Hepatic stellate cell (primary cell): ENCODE results near the gene ALG8.

Experiments
- DNase-seq: peaks from one replicate; pipeline ENCODE4 v3.0.0; 2011; ENCODE audit warnings: low spot score

Gene ALG8

GRCh38 chr11:78160557-78160956 is 21.1 kb upstream of the ALG8 start:
- no peak for DNase-seq

GRCh38 chr11:78158987-78159652 is 19.7 kb upstream of the ALG8 start:
- peak; percentile 21 for DNase-seq

DNA sequence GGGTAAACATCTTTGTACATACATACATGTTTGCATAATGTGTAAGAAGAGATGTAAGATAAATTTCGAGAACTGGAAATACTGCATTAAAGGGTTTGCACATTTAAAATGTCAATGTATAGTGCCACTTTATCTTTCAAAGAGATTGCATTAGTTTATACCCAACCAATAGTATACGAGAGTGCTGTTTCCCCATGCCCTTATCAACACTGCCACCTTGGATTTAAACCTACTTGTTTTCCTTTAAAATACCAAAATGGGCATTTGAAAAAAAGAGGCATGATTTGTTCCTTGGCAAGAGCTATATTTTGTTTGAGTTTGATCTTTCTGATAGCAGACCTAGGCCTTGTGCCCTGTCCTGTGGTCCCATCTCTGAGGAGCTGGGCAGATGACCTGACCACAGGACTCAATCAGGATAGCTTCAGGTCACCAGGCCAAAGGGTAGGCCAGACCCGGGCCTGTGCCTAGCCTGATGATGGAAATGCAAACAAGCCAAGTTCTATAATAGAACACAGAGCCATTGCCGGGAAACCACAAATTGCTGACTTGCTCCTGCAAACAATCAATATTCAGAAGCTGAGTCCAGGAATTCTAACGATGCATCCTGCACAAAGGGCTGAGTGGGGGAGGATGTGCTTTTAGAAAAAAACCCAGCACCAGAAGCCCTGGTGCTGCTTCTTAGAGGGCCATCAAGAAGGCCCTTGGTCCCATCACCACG is 16.9 kb upstream of the ALG8 start:
- no peak for DNase-seq

GRCh38 chr11:78151804-78152203 is 12.4 kb upstream of the ALG8 start:
- DNase-seq: no peak

DNA sequence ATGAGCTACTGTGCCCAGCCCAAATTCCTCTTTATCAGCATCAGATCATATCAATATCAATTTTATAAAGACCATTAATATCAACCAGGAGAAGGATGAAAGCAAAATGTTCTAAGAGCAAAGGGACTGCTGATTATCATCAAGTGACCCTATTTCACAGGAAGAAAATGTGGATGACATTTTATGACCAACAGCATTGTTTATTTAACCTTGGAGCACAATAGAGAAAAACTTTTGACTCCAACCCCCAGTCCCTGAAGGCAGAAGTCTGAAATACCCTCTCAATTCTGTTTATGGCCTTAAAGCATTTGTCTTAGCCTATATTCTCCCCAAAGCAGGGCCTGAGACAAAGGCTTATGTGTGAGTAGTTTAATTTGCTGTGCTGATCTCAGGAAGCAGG is 11.3 kb upstream of the ALG8 start:
- no peak for DNase-seq

- no peak for DNase-seq
Observed at GRCh38 chr11:78150346-78150745, 10.9 kb upstream of the ALG8 start.

- peak; percentile 71 for DNase-seq
Observed at GRCh38 chr11:78149646-78150045, 10.2 kb upstream of the ALG8 start.

DNA sequence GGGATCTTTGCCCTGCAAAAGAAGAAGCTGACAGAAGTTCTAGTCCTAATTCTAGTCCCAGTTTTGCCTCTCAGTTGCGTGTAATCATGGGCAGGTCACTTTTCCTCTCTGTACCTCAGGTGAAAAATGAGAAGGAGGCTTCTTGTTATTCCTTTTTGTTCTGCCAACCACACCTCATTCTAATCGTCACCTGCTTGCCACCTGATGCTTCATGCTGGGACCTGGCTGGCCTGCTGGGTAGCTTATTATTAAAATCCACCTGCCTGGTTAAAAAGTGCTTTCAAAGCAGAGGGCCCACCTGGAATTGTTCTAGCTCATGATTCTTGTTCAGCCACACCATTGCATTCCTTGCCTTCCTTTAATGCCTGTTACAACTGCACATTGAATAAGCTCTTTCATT is 8.4 kb upstream of the ALG8 start:
- DNase-seq: no peak

GRCh38 chr11:78145511-78146025 is 6.1 kb upstream of the ALG8 start:
- no peak for DNase-seq

- no peak for DNase-seq
Observed at GRCh38 chr11:78140392-78141077, 1.1 kb upstream of the ALG8 start.

DNA sequence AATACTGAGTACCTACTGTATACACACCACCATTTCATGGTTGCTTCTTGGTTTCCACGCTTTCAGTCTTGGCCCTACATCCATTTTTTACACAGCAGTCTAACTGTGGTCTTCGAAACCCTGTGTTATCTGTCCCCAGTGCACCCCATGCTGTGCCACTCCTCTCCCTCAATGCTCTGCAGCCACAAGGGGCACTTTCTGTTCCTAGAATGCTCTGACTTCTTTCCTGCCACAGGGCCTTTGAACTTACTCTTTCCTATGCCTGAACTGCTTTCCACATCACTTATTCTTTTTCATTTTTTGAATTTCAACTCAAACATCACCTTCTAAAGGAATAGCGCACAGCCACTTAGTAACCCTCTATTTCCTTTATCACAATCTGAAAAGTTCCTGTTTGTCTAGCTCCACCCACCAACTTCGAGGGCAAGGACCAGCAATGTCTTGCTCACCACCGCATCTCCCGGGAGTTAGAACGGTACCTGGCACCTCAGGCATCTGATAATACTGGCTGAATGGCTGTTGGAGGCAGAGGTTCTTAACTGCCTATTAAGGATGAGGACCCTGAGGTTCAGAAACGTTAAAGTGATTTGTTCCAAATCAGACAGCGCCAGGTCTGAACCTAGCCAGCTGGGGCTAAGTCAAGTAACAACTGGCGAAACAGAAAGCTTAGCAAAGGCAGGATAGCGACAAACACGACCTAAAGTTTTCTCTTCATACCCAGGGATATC is 568 bp downstream of the ALG8 start:
- DNase-seq: no peak

- DNase-seq: no peak
Observed at GRCh38 chr11:78138291-78138690, 1.1 kb downstream of the ALG8 start.

GRCh38 chr11:78132475-78132874 is 7.0 kb downstream of the ALG8 start:
- DNase-seq: no peak

- DNase-seq: peak; percentile 71
Observed at GRCh38 chr11:78131956-78132355, 7.5 kb downstream of the ALG8 start.

DNA sequence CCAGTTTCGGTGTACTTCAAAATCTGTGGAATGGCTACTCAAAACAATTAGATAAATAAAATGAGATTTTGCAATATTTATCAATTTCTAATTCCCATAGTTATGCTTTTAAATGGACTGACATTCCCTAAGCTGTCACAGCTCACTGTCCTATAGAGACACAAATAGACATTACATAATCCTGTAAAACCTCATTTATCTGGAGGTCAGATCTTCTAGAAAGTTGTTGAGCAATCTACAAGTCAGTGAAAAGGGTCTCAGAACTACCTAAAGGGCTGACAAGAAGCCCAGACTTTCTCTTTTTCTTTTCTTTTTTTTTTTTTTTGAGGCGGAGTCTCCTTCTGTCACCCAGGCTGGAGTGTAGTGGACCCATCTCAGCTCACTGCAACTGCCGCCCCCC is 12.0 kb downstream of the ALG8 start:
- DNase-seq: no peak

- DNase-seq: no peak
Observed at GRCh38 chr11:78112582-78113275, 26.7 kb downstream of the ALG8 start.

DNA sequence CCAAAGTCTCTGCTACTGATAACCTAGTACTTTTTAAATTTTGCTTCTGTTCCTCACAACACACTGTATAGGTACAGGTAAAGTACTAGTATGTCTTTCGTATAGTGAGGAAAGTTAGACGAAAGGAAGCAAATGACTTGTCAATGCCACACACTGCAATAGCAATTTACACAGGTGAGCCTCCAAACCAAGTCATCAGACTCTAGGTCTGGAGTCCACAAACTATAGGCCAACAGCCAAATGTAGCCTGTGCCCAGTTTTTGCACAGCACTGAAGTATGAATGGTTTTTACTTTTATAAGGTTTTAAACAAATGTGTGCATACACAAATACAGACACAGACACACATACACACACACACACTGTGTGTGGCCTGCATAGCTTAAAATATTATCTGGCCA is 28.1 kb downstream of the ALG8 start:
- DNase-seq: no peak

GRCh38 chr11:78110830-78111229 is 28.6 kb downstream of the ALG8 start:
- DNase-seq: no peak

DNA sequence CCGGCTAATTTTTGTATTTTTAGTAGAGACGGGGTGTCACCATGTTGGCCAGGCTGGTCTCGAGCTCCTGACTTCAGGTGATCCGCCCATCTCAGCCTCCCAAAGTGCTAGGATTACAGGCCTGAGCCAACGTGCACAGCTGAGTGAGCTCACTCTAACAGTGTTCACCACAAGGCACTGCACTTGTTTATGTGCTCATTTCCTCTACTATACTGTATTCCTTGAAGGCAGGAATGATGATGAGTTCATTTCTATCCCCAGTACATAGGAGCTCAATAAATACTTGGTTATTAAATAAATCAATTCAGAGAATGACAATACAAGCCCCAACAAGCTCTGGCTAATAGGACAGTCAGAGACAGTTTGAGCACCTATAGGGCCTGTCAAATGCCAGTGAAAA is 29.1 kb downstream of the ALG8 start:
- no peak for DNase-seq

DNA sequence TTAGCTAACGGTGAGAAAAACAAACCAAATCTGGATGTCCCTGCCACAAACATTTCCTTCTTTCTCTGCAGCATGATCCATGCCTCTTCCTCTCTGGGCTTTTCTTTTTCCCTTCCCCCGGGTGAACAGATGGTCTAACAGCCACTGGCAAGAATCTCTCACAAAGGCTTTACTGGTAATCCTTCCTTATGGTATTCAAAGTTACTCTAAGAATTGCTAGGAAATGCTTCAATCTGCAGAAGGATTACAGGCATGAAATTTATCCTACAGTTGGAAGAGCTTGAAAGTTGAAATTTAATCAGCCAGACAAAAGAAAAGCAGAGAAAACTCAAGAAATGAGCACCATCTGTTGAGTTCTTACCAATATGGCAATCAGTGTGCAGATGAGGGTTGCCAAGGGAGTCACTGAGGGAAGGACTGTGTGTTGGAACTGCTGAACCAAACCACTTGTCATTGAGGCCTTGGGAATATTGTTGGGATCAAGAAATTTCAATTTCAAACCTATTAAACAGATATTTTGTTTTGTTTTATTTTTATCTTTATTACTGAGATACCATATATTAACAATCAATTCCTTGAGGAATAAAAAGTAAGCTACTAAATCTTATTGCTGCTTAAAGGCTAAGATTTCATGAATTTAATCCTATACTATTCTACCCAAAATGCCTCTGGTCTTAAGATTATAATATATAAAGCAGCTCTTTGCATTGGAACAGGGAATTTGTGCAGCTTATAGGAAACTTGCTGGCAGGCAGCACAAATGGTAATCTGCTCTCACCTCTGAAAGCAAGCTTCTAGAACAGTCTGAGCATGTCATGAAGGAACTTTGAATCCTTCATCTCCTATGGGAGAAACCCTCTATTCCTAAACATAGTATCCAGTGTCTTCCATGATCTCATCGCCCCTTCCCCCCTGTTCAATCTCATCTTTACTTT is 30.1 kb downstream of the ALG8 start:
- no peak for DNase-seq
